ENCODE data around the gene HECW1.

GRCh38 chr7:43211693-43212092 is 99.2 kb downstream of the HECW1 start:
- TF ChIP-seq CREB5 (CRISPR knock-in tag; IDR thresholded peaks at IDR 0.05; ENCODE audit: low read depth) (no peak), GLIS3 (CRISPR knock-in tag; IDR thresholded peaks at IDR 0.05) (no peak), ZC3H10 (CRISPR knock-in tag; IDR thresholded peaks at IDR 0.05) (no peak), CSRNP3 (CRISPR knock-in tag; IDR thresholded peaks at IDR 0.05) (no peak), CSDC2 (CRISPR knock-in tag; IDR thresholded peaks at IDR 0.05) (no peak), PPARA (CRISPR knock-in tag; IDR thresholded peaks at IDR 0.05; ENCODE audit: borderline replicate concordance) (no peak), ARNTL (CRISPR knock-in tag; IDR thresholded peaks at IDR 0.05; ENCODE audit: borderline replicate concordance, low read depth) (no peak)

All from SK-N-SH treated with all-trans-retinoic acid at 6 μM for 48 hours (cell line).